Esophagus squamous epithelium (tissue), 5 donors: ENCODE data around the gene FBLIM1. TPM values are rescaled to one million over a fixed set of nuclear protein-coding genes. Genes with fewer than 3 reads are reported as not detected.

Experiments
- DNase-seq: peaks from one replicate; lab custom pipeline; 2025; lab: John Stamatoyannopoulos, UW
- H3K27ac ChIP-seq, 4 donors: fragments of 200-600 bp; sonication (generic); one replicate each; pipeline ENCODE4 v1.5.1; 2016 to 2019; ENCODE audit warnings: mild to moderate bottlenecking in 1 of 4
- H3K27me3 ChIP-seq, 4 donors: fragments of 200-600 bp; sonication (generic); 1 replicate in 3 of 4; 2 replicates in 1 of 4; pipeline versions ENCODE4 v1.5.1 to v1.6.0; 2017 to 2021; ENCODE audit warnings: antibody characterized with exemption in 1 of 4
- H3K36me3 ChIP-seq, 3 donors: fragments of 200-600 bp; sonication (generic); one replicate each; pipeline ENCODE4 v1.5.1; 2016 to 2019
- H3K4me1 ChIP-seq, 3 donors: fragments of 200-600 bp; sonication (generic); one replicate each; pipeline ENCODE4 v1.5.1; 2017 to 2019
- H3K4me3 ChIP-seq, 4 donors: fragments of 200-600 bp; sonication (generic); 1 replicate in 3 of 4; 2 replicates in 1 of 4; pipeline ENCODE4 v1.5.1; 2016 to 2019; ENCODE audit warnings: mild to moderate bottlenecking in 2 of 4, moderate library complexity in 1 of 4
- H3K9me3 ChIP-seq, 3 donors: fragments of 200-600 bp; sonication (generic); one replicate each; pipeline ENCODE4 v1.5.1; 2016 to 2019
- POLR2A ChIP-seq, 4 donors: fragments of 450-650 bp; IDR thresholded peaks; one replicate each; pipeline ENCODE4 v1.6.1; 2017; ENCODE audit warnings: antibody characterized with exemption in 4 of 4, mild to moderate bottlenecking in 4 of 4, moderate library complexity in 3 of 4
- WGBS, 2 donors: methylation state at CpG; one replicate each; pipeline ENCODE4 v1.1.5; 2018; 5-methylcytosine and 5-hydroxymethylcytosine counted together
- intact Hi-C: fragments of 100-400 bp; cut with DNase I; formaldehyde crosslinking; loops from one replicate; pipeline ENCODE4 v1.15.0; 2022
- total RNA-seq, 4 donors: library from RNA; depleted of rRNA; stranded (reverse); fragments of >200 nt; gene quantifications; one replicate each; pipeline ENCODE4 v1.1.0, GENCODE V29; 2016
- TF ChIP-seq, protein P1 (sequence below), 6 experiments: fragments of 450-650 bp in 4 of 6; fragments of 200-600 bp in 2 of 6; sonication (generic) in 2 of 6; IDR thresholded peaks; one replicate each; pipeline ENCODE4 v1.5.1; 2016 to 2019; ENCODE audit warnings: antibody characterized with exemption in 6 of 6, mild to moderate bottlenecking in 4 of 6, moderate library complexity in 4 of 6
- donor health status: DM: yes; HTN: yes; CAD: no.

The FBLIM1 gene
- total RNA-seq, 4 donors from 2014 or later: 28.2 to 46.0 (median 29.4) TPM

DNA sequence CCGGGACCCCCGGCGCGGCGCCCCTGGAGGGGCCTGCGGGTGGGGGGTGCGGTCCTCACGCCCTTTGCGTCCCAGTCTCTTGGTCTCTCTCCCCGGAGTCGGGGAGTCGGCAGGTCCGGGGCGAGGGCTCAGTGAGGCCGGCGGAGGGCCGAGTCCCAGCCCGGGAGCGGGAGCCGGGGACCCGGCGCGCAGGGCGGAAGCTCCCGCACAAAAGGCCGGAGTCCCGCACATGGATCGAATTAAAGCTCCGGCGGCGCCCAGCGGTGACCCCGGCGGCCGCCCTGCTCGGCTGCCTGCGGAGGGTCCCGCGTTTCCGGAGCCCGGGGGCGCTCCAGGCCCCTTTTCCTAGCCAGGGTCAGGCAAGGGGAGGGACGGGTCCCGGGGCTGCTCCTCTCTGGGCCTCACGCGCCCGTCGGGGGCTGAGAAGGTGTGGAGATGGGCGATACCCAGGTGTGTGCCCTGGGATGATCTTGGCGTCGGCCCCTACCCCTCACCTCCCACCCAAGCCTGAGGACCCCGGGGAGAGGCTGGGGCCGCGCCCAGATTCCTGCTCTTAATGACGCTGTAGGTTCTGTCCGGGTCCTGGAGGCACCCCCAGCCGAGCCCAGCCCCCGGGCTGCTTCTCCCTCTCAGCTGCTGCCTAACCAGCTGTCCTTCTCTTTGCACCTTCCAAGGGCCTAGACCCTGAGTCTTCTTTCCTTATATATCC, 512 bp downstream of the FBLIM1 start:
- H3K27me3 ChIP-seq: peaks cover 0 to 37% (median 1%) of the 10 kb centered on the region in 4 donors
- no peak for TF ChIP-seq POLR2A (IDR thresholded peaks at IDR 0.05)
- TF ChIP-seq, protein P1, sequence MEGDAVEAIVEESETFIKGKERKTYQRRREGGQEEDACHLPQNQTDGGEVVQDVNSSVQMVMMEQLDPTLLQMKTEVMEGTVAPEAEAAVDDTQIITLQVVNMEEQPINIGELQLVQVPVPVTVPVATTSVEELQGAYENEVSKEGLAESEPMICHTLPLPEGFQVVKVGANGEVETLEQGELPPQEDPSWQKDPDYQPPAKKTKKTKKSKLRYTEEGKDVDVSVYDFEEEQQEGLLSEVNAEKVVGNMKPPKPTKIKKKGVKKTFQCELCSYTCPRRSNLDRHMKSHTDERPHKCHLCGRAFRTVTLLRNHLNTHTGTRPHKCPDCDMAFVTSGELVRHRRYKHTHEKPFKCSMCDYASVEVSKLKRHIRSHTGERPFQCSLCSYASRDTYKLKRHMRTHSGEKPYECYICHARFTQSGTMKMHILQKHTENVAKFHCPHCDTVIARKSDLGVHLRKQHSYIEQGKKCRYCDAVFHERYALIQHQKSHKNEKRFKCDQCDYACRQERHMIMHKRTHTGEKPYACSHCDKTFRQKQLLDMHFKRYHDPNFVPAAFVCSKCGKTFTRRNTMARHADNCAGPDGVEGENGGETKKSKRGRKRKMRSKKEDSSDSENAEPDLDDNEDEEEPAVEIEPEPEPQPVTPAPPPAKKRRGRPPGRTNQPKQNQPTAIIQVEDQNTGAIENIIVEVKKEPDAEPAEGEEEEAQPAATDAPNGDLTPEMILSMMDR (IDR thresholded peaks at IDR 0.05): no peak
- whole genome bisulfite sequencing, 2 donors: 2% methylated on average over 7 of the region's 58 CpGs; no CpG with 5 or more reads in 1 of the 2 donors
- peaks cover 36 to 74% (median 43%) of the 10 kb centered on the region in 3 donors for H3K4me1 ChIP-seq
- DNase-seq: no peak
- H3K36me3 ChIP-seq: no peaks in the 10 kb centered on the region
- H3K9me3 ChIP-seq: no peaks in the 10 kb centered on the region
- H3K27ac ChIP-seq: peak overlapping the region; percentile 86 to 90 (median 88)
- peak overlapping the region; percentile 65 to 85 (median 82) for H3K4me3 ChIP-seq
- intact Hi-C loops: no loop called here

DNA sequence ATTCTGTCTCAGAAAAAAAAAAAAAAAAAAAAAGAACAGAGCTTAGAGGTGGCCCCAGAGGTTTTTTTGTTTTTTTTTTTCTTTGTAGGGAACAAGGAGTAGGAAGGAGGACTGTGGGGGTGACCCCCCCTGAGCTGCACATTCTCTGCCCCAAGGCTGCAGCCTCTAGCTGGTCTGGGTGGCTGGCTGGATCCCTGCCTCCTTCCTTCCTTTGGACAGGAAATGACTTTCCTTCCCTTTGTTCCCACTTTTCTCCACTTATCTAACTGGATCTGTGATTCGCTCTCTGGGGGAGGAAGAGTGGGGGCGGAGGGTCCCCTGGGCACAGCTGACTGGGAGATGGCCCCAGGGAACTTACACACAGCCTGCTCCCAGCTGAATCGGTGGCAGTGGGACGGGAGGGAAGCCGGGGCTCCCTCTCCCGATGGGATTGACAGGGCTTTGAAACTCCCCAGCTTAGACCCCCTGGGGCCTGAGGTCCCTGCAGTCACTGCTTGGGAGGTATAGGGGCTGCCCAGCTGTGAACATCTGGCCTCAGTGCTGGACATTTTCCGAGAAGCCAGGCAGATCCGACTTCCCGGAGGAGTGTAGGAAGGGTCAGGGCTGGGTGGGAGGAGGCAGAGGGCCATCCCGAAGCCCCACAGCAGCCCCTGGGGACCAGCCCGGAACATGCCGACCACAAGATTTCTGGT, 2.1 kb downstream of the FBLIM1 start:
- WGBS, 2 donors: 32% methylated on average over 10 of the region's 12 CpGs; no CpG with 5 or more reads in 1 of the 2 donors
- peaks cover 0 to 6% (median 0%) of the 10 kb centered on the region in 3 donors for H3K36me3 ChIP-seq
- peaks cover 50 to 87% (median 57%) of the 10 kb centered on the region in 3 donors for H3K4me1 ChIP-seq
- TF ChIP-seq, protein P1 (IDR thresholded peaks at IDR 0.05): no peak
- no peak for TF ChIP-seq POLR2A (IDR thresholded peaks at IDR 0.05)
- H3K4me3 ChIP-seq: peak overlapping the region in 3 of 4 donors; percentile 13 to 85 (median 19)
- H3K27me3 ChIP-seq: peaks cover 0 to 37% (median 1%) of the 10 kb centered on the region in 4 donors
- peak overlapping the region; percentile 3 to 87 (median 74) for H3K27ac ChIP-seq
- no peak for DNase-seq
- intact Hi-C loops: no loop called here
- no peaks in the 10 kb centered on the region for H3K9me3 ChIP-seq

DNA sequence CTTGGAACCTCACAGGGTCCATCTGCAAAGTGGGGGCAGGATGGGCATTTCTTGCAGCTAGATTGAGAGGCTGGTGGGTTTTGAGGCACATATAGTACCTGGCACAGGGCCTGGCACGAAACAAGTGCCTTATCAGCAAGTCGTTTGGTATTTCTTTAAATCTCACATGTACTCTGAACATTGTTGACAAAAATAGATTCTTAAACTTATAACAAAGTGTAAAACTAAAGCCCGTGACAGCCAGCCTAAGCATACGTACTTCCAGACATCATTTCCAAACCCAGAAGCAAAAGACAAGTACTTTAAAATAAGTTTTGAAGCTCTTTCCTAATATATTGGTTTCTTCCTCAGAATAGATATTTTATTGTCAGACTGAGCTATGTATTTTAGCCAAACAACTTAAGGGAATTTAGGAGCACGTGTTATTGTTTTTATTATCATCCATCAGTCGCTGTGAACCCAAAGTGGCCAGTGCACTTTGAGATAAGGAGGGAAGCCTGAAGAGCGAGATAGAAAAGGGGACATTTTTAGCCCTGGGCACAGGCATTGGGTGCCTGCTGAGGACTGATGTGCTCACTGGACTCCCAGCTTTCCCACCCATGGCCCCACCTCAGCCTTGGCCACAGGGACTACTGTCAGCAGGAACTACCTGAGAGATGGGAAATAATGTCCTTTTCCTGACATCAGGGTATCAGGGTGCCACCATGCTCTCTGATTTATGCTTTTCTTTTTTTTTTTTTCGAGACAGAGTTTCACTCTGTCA, 3.0 kb downstream of the FBLIM1 start:
- intact Hi-C loops: no loop called here
- H3K9me3 ChIP-seq: no peaks in the 10 kb centered on the region
- DNase-seq: no peak
- peaks cover 0 to 6% (median 0%) of the 10 kb centered on the region in 3 donors for H3K36me3 ChIP-seq
- peaks cover 0 to 37% (median 1%) of the 10 kb centered on the region in 4 donors for H3K27me3 ChIP-seq
- TF ChIP-seq, protein P1 (IDR thresholded peaks at IDR 0.05): no peak
- TF ChIP-seq POLR2A (IDR thresholded peaks at IDR 0.05): no peak
- peaks cover 44 to 87% (median 55%) of the 10 kb centered on the region in 3 donors for H3K4me1 ChIP-seq
- 52 to 60% methylated on average over 8 of the region's 8 CpGs for WGBS, 2 donors
- peak overlapping the region; percentile 25 to 87 (median 74) for H3K27ac ChIP-seq
- H3K4me3 ChIP-seq: peak overlapping the region in 2 of 4 donors; percentile 19 to 51

DNA sequence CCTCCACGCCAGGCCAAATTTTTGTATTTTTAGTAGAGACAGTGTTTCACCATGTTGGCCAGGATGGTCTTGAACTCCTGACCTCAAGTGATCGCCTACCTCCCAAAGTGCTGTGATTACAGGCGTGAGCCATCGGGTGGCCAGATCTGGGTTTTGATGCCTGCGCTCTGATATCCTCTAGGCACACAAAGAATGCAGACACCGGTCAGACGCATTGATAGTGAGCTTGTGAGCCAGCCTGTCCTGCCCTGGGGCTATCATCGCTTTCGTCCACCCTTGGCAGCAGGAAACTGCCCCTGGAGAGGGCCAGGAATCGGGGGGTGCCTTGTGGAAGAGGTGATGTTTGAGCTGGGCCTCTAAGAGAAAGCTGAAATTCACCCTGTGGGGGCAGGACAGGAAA, 4.0 kb downstream of the FBLIM1 start:
- no peak for DNase-seq
- Histone ChIP-seq H3K27me3 (peaks cover 0 to 33% (median 1%) of the 10 kb centered on the region in 4 donors), H3K27ac (no peak overlapping the region), H3K4me3 (no peak overlapping the region), H3K9me3 (no peaks in the 10 kb centered on the region), H3K36me3 (peaks cover 0 to 12% (median 0%) of the 10 kb centered on the region in 3 donors), H3K4me1 (peaks cover 40 to 84% (median 45%) of the 10 kb centered on the region in 3 donors)
- WGBS, 2 donors: 77 to 90% methylated on average over 2 to 10 of the region's 10 CpGs
- intact Hi-C loops: no loop called here
- TF ChIP-seq, protein P1 (IDR thresholded peaks at IDR 0.05): no peak
- no peak for TF ChIP-seq POLR2A (IDR thresholded peaks at IDR 0.05)
